ENCODE data around the gene REG3G.

Gene REG3G

GRCh38 chr2:79025421-79025820 is at the start of gene REG3G:
Gene REG3G (plus strand): TSS chr2:79025702. CDS start chr2:79026094, 392 bp downstream.
- no peak for DNase-seq (ENCODE audit: low read depth in 2 of 2, low spot score in 1 of 2)

GRCh38 chr2:78977661-78978145 is 47.8 kb upstream of the REG3G start:
- no peak for DNase-seq (ENCODE audit: low read depth in 2 of 2, low spot score in 1 of 2)

GRCh38 chr2:78978340-78978739 is 47.2 kb upstream of the REG3G start:
- no peak for DNase-seq (ENCODE audit: low read depth in 2 of 2, low spot score in 1 of 2)

- DNase-seq (ENCODE audit: low read depth in 2 of 2, low spot score in 1 of 2) = no peak
Measured at GRCh38 chr2:78979380-78980151, 45.9 kb upstream of the REG3G start.

GRCh38 chr2:78980152-78980465 is 45.4 kb upstream of the REG3G start:
- DNase-seq (ENCODE audit: low read depth in 2 of 2, low spot score in 1 of 2) = no peak

GRCh38 chr2:78980871-78981270 is 44.6 kb upstream of the REG3G start:
- DNase-seq (ENCODE audit: low read depth in 2 of 2, low spot score in 1 of 2) = no peak

GRCh38 chr2:78982638-78983330 is 42.7 kb upstream of the REG3G start:
- DNase-seq (ENCODE audit: low read depth in 2 of 2, low spot score in 1 of 2) = no peak

GRCh38 chr2:78984386-78984785 is 41.1 kb upstream of the REG3G start:
- no peak for DNase-seq (ENCODE audit: low read depth in 2 of 2, low spot score in 1 of 2)

- no peak for DNase-seq (ENCODE audit: low read depth in 2 of 2, low spot score in 1 of 2)
Measured at GRCh38 chr2:78985558-78985957, 39.9 kb upstream of the REG3G start.

GRCh38 chr2:78989051-78989450 is 36.5 kb upstream of the REG3G start:
- DNase-seq (ENCODE audit: low read depth in 2 of 2, low spot score in 1 of 2) = no peak

GRCh38 chr2:78992451-78992806 is 33.1 kb upstream of the REG3G start:
- no peak for DNase-seq (ENCODE audit: low read depth in 2 of 2, low spot score in 1 of 2)

- no peak for DNase-seq (ENCODE audit: low read depth in 2 of 2, low spot score in 1 of 2)
Measured at GRCh38 chr2:78992807-78993517, 32.5 kb upstream of the REG3G start.

- no peak for DNase-seq (ENCODE audit: low read depth in 2 of 2, low spot score in 1 of 2)
Measured at GRCh38 chr2:78993518-78994148, 31.9 kb upstream of the REG3G start.

GRCh38 chr2:78994789-78995188 is 30.7 kb upstream of the REG3G start:
- DNase-seq (ENCODE audit: low read depth in 2 of 2, low spot score in 1 of 2) = no peak

- no peak for DNase-seq (ENCODE audit: low read depth in 2 of 2, low spot score in 1 of 2)
Measured at GRCh38 chr2:78999406-78999805, 26.1 kb upstream of the REG3G start.

GRCh38 chr2:79000008-79000576 is 25.4 kb upstream of the REG3G start:
- no peak for DNase-seq (ENCODE audit: low read depth in 2 of 2, low spot score in 1 of 2)

- DNase-seq (ENCODE audit: low read depth in 2 of 2, low spot score in 1 of 2) = no peak
Measured at GRCh38 chr2:79001285-79001684, 24.2 kb upstream of the REG3G start.

GRCh38 chr2:79004680-79005079 is 20.8 kb upstream of the REG3G start:
- DNase-seq (ENCODE audit: low read depth in 2 of 2, low spot score in 1 of 2) = no peak

GRCh38 chr2:79005216-79005615 is 20.3 kb upstream of the REG3G start:
- no peak for DNase-seq (ENCODE audit: low read depth in 2 of 2, low spot score in 1 of 2)

GRCh38 chr2:79009388-79009787 is 16.1 kb upstream of the REG3G start:
- DNase-seq (ENCODE audit: low read depth in 2 of 2, low spot score in 1 of 2) = no peak

- DNase-seq (ENCODE audit: low read depth in 2 of 2, low spot score in 1 of 2) = no peak
Measured at GRCh38 chr2:79011496-79011895, 14.0 kb upstream of the REG3G start.

All from stimulated activated CD8-positive, alpha-beta memory T cell treated with anti-CD3 and anti-CD28 coated beads, Interleukin-4, amount 100 ng/mL, for 4 hours (primary cell).